ENCODE measurements around the gene H2AZ2.

- TF ChIP-seq POLR2A (IDR thresholded peaks at IDR 0.05) (no peak), CTCF (IDR thresholded peaks at IDR 0.05) (no peak)
Measured at GRCh38 chr7:44791278-44792219, 56.3 kb downstream of the H2AZ2 start.

All from lower leg skin (tissue), 3 donors.